Activated naive CD8-positive, alpha-beta T cell treated with anti-CD3 and anti-CD28 coated beads, Interleukin-2, amount 10 ng/mL, durations not matched to agents 7 days and 5 days (primary cell): ENCODE results near the gene SLC15A5. TPM values are rescaled to one million over a fixed set of nuclear protein-coding genes. Genes with fewer than 3 reads are reported as not detected.

Source experiments
- ATAC-seq: fragments of 150-1000 bp; cut with Tn5 transposase; one replicate; pipeline ENCODE4 v1.10.0; 2021; ENCODE audit warnings: low read depth, moderate library complexity
- POLR2A ChIA-PET: fragments of 350-600 bp; sonication (Branson Sonifier 250); formaldehyde crosslinking; loops from one replicate; lab custom pipeline; 2021; ENCODE audit warnings: antibody characterized with exemption; lab: Charles Lee
- DNase-seq: peaks from one replicate; pipeline ENCODE4 v3.0.0; 2021
- H3K27ac Mint-ChIP-seq: one replicate; pipeline ENCODE4 v1.8.0; 2022; ENCODE audit warnings: mild to moderate bottlenecking, mixed read lengths
- H3K27me3 Mint-ChIP-seq: one replicate; pipeline ENCODE4 v1.8.0; 2022; ENCODE audit warnings: mild to moderate bottlenecking, moderate library complexity, mixed read lengths
- H3K36me3 Mint-ChIP-seq: one replicate; pipeline ENCODE4 v1.8.0; 2021; ENCODE audit warnings: mild to moderate bottlenecking, mixed read lengths
- H3K4me1 Mint-ChIP-seq: one replicate; pipeline ENCODE4 v1.8.0; 2021; ENCODE audit warnings: mixed read lengths
- H3K4me3 Mint-ChIP-seq: one replicate; pipeline ENCODE4 v1.8.0; 2022; ENCODE audit warnings: mild to moderate bottlenecking, moderate library complexity, mixed read lengths
- H3K9me3 Mint-ChIP-seq: one replicate; pipeline ENCODE4 v1.8.0; 2021; ENCODE audit warnings: mixed read lengths
- total RNA-seq, 2 experiments: library from RNA; stranded (reverse); gene quantifications; one replicate each; pipeline ENCODE4 v1.2.3, GENCODE V29; 2021

The SLC15A5 gene
- total RNA-seq, 2 experiments from 2014 or later = not detected

GRCh38 chr12:16291032-16291431, 13.5 kb upstream of the SLC15A5 start:
- DNase-seq = no peak
- H3K36me3 Mint-ChIP-seq = no peaks in the 10 kb centered on the region
- H3K4me3 Mint-ChIP-seq = no peak overlapping the region
- no peaks in the 10 kb centered on the region for H3K27me3 Mint-ChIP-seq
- no peak for ATAC-seq
- no peak overlapping the region for H3K27ac Mint-ChIP-seq
- POLR2A ChIA-PET = no interaction called here
- no peaks in the 10 kb centered on the region for H3K4me1 Mint-ChIP-seq
- H3K9me3 Mint-ChIP-seq = peaks cover 1% of the 10 kb centered on the region

- H3K9me3 Mint-ChIP-seq = peaks cover 2% of the 10 kb centered on the region
- ATAC-seq = no peak
- H3K4me1 Mint-ChIP-seq = no peaks in the 10 kb centered on the region
- no peak overlapping the region for H3K4me3 Mint-ChIP-seq
- H3K36me3 Mint-ChIP-seq = no peaks in the 10 kb centered on the region
- H3K27me3 Mint-ChIP-seq = no peaks in the 10 kb centered on the region
- POLR2A ChIA-PET = no interaction called here
- no peak overlapping the region for H3K27ac Mint-ChIP-seq
- no peak for DNase-seq
These were observed 8.1 kb upstream of the SLC15A5 start for GRCh38 chr12:16285586-16285985.

- H3K4me3 Mint-ChIP-seq = no peak overlapping the region
- H3K27ac Mint-ChIP-seq = no peak overlapping the region
- H3K36me3 Mint-ChIP-seq = no peaks in the 10 kb centered on the region
- H3K27me3 Mint-ChIP-seq = no peaks in the 10 kb centered on the region
- ATAC-seq (no peak), DNase-seq (no peak)
- POLR2A ChIA-PET = no interaction called here
- H3K4me1 Mint-ChIP-seq = no peaks in the 10 kb centered on the region
- peaks cover 4% of the 10 kb centered on the region for H3K9me3 Mint-ChIP-seq
These were observed 5.5 kb upstream of the SLC15A5 start for GRCh38 chr12:16282978-16283377.

DNA sequence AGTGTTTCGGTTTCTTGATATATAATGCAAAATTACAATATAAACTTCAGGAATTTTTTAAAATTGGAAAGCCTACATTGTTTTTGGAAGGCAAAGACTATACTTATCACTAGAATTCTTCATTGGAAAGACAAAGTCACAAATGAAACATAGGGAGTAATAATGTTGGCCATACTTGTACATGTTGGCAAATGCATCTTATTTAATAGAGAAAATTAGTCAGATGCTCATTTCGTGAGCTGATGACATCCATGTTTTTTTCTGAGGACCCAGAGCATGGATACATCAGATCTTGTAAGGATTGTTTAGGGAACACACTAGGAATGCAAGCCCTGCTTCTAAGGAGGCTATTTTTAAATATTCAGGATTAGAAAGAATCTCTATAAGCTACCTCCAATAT, 4.6 kb upstream of the SLC15A5 start:
- Mint-ChIP-seq H3K27ac (no peak overlapping the region), H3K36me3 (no peaks in the 10 kb centered on the region), H3K4me1 (no peaks in the 10 kb centered on the region), H3K27me3 (no peaks in the 10 kb centered on the region), H3K4me3 (no peak overlapping the region), H3K9me3 (peaks cover 4% of the 10 kb centered on the region)
- DNase-seq (no peak), ATAC-seq (no peak)
- POLR2A ChIA-PET = no interaction called here

- Mint-ChIP-seq H3K9me3 (peaks cover 4% of the 10 kb centered on the region), H3K36me3 (no peaks in the 10 kb centered on the region)
- no peak for ATAC-seq
These were observed 3.7 kb upstream of the SLC15A5 start for GRCh38 chr12:16281157-16281556.

GRCh38 chr12:16272222-16272621, 5.3 kb downstream of the SLC15A5 start:
- DNase-seq (no peak), ATAC-seq (no peak)
- Mint-ChIP-seq H3K9me3 (no peaks in the 10 kb centered on the region), H3K4me3 (no peak overlapping the region), H3K27ac (no peak overlapping the region), H3K4me1 (no peaks in the 10 kb centered on the region), H3K27me3 (no peaks in the 10 kb centered on the region), H3K36me3 (no peaks in the 10 kb centered on the region)
- POLR2A ChIA-PET = no interaction called here

More at GRCh38 chr12:16281157-16281556, 3.7 kb upstream of the SLC15A5 start:
- Mint-ChIP-seq H3K4me1 (no peaks in the 10 kb centered on the region), H3K27me3 (no peaks in the 10 kb centered on the region), H3K4me3 (no peak overlapping the region), H3K27ac (no peak overlapping the region)
- POLR2A ChIA-PET = no interaction called here
- DNase-seq = no peak

- no peaks in the 10 kb centered on the region for H3K4me1 Mint-ChIP-seq
- H3K27me3 Mint-ChIP-seq = no peaks in the 10 kb centered on the region
- no peak overlapping the region for H3K27ac Mint-ChIP-seq
- DNase-seq (no peak), ATAC-seq (no peak)
- no peaks in the 10 kb centered on the region for H3K9me3 Mint-ChIP-seq
- no peak overlapping the region for H3K4me3 Mint-ChIP-seq
- POLR2A ChIA-PET = no interaction called here
- no peaks in the 10 kb centered on the region for H3K36me3 Mint-ChIP-seq
These were observed 6.4 kb downstream of the SLC15A5 start for GRCh38 chr12:16271062-16271461.

GRCh38 chr12:16269946-16270345, 7.5 kb downstream of the SLC15A5 start:
- no peaks in the 10 kb centered on the region for H3K36me3 Mint-ChIP-seq
- ATAC-seq (no peak), DNase-seq (no peak)
- peaks cover 4% of the 10 kb centered on the region for H3K9me3 Mint-ChIP-seq
- H3K27me3 Mint-ChIP-seq = no peaks in the 10 kb centered on the region
- no peak overlapping the region for H3K4me3 Mint-ChIP-seq
- H3K4me1 Mint-ChIP-seq = no peaks in the 10 kb centered on the region
- no peak overlapping the region for H3K27ac Mint-ChIP-seq
- POLR2A ChIA-PET = no interaction called here

DNA sequence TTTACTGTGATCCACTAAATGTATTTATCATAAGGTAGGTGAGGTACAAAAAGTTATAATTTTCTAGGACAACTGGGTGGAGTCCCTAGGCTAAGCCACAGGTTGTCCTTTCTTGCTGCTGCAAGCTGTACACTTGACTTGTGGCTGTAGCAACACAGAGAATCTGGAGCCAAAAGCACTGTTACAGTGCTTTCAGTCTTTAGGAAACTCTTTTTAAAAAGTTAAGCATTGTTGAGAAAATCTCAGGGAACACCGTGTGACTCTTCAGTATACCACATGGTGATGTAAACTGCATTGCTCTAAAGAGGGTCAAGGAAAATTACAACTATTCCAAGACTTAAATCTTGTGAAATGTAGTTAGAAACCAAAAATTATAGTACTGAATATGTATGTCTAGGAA, 11.4 kb downstream of the SLC15A5 start:
- no peaks in the 10 kb centered on the region for H3K4me1 Mint-ChIP-seq
- peaks cover 13% of the 10 kb centered on the region for H3K9me3 Mint-ChIP-seq
- H3K27me3 Mint-ChIP-seq = no peaks in the 10 kb centered on the region
- no peak overlapping the region for H3K27ac Mint-ChIP-seq
- no peak for DNase-seq
- no peak overlapping the region for H3K4me3 Mint-ChIP-seq
- no peaks in the 10 kb centered on the region for H3K36me3 Mint-ChIP-seq
- ATAC-seq = no peak
- POLR2A ChIA-PET = no interaction called here

DNA sequence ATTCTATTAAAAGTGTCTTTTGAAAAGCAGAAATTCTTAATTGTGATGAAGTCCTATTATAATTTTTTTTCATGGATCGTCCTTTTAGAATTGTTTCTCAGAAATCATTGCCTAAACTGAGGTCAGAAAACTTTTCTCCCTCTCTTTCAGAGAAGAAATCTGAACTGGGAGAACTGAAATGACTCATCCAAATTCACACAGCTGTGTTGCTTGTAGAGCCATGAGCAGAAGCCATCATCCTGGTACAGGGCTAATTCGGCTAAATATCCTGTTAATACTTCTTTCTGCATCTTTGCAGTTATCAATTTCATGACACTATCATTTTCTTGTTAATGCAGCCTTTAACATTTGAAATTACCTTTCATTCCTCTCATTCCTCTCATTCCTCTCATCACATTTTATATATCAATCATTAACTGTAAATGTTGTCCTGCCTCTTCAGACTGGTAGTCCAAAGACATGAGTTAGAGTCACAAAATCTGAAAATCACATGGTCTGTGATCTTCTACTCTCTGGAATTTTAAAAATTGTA, 15.5 kb downstream of the SLC15A5 start:
- Mint-ChIP-seq H3K27ac (no peak overlapping the region), H3K36me3 (no peaks in the 10 kb centered on the region), H3K4me3 (no peak overlapping the region), H3K27me3 (no peaks in the 10 kb centered on the region), H3K4me1 (no peaks in the 10 kb centered on the region), H3K9me3 (peaks cover 13% of the 10 kb centered on the region)
- ATAC-seq (no peak), DNase-seq (no peak)
- POLR2A ChIA-PET = no interaction called here

DNA sequence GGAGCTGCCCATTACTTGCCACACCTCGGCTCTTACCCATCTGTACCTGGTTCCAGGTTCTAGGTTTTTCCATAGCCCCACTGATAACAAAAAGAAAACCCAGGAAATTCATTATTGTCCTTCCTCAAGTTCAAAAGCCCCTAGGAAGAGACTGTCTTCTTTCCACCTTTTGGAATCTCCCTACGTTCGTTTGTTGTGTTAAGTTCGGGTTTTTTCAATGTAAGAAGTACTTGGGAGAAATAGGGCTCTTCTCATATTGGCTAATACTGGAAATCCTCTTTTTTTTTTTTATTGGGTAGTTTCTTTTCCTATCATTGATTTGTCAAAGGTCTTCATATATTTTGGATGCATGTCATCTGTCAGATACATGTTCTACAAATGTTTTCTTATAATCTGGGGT, 17.3 kb downstream of the SLC15A5 start:
- Mint-ChIP-seq H3K9me3 (peaks cover 12% of the 10 kb centered on the region), H3K27ac (no peak overlapping the region), H3K27me3 (no peaks in the 10 kb centered on the region), H3K4me3 (no peak overlapping the region), H3K36me3 (no peaks in the 10 kb centered on the region), H3K4me1 (no peaks in the 10 kb centered on the region)
- DNase-seq (no peak), ATAC-seq (no peak)
- POLR2A ChIA-PET = no interaction called here

GRCh38 chr12:16258963-16259362, 18.5 kb downstream of the SLC15A5 start:
- ATAC-seq (no peak), DNase-seq (no peak)
- no peaks in the 10 kb centered on the region for H3K27me3 Mint-ChIP-seq
- H3K4me1 Mint-ChIP-seq = no peaks in the 10 kb centered on the region
- H3K9me3 Mint-ChIP-seq = peaks cover 8% of the 10 kb centered on the region
- POLR2A ChIA-PET = no interaction called here
- H3K4me3 Mint-ChIP-seq = no peak overlapping the region
- H3K27ac Mint-ChIP-seq = no peak overlapping the region
- H3K36me3 Mint-ChIP-seq = no peaks in the 10 kb centered on the region

GRCh38 chr12:16246264-16246663, 31.2 kb downstream of the SLC15A5 start:
- Mint-ChIP-seq H3K9me3 (peaks cover 3% of the 10 kb centered on the region), H3K4me1 (no peaks in the 10 kb centered on the region), H3K4me3 (no peak overlapping the region), H3K27ac (no peak overlapping the region), H3K27me3 (no peaks in the 10 kb centered on the region), H3K36me3 (no peaks in the 10 kb centered on the region)
- DNase-seq = no peak
- ATAC-seq = no peak
- POLR2A ChIA-PET = no interaction called here

GRCh38 chr12:16245209-16245608, 32.3 kb downstream of the SLC15A5 start:
- Mint-ChIP-seq H3K4me1 (no peaks in the 10 kb centered on the region), H3K36me3 (no peaks in the 10 kb centered on the region), H3K4me3 (no peak overlapping the region), H3K27me3 (no peaks in the 10 kb centered on the region), H3K27ac (no peak overlapping the region), H3K9me3 (peaks cover 3% of the 10 kb centered on the region)
- POLR2A ChIA-PET = no interaction called here
- no peak for DNase-seq
- ATAC-seq = no peak
